Dedifferentiated amniotic fluid mesenchymal stem cell (primary cell): ENCODE results near the gene UPK3B.
"Not testable (repeated sequence)": the region's sequence is repeated elsewhere in the genome, so short reads cannot be mapped to it uniquely, and the experiment has no call there.

Experiments used
- DNase-seq: peaks from one replicate; pipeline ENCODE4 v3.0.0-alpha.2; 2016; ENCODE audit errors: extremely low spot score

UPK3B gene

DNA sequence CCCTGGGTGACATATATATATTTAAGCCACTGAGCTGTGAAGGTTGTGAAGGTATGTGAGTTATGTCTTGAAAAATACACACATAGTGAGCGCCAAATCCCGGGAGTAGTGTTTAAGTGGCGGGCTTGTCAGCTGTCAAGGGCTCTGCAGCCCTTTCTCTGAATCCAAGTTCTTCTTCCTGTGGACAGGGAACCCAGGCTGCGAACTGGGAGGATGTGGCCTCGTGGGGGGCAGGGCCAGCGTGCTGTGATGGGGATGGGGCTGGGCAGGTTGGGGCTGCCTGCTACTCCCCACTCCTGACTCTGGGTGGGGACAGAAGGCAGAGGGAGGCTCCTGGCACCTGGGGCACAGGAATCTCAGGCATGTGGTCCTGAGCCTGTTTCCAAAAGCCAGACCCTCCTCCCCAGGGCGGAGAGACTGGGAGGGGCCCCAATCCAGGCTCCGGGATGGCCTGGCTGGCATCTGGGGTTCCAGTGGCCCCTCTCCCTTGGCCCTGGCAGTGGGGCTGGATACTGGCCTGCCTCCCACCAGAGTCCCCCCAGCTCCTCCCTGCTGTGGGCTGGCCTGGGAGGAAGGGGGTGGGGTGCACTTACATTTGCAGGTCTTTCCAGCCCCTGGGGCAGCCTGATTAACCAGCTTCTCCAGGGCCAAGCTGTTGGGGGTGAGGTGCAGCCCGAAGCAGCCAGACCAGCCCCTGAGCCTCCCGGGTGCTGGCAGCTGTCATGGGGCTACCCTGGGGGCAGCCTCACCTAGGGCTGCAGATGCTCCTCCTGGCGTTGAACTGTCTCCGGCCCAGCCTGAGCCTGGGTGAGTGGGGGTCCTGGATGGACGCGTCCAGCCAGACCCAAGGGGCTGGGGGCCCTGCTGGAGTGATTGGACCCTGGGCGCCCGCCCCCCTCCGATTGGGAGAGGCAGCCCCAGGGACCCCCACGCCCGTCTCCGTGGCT, at the start of gene UPK3B:
TSS of gene UPK3B (plus strand) at position 622 of the 947 bp plus-strand sequence. CDS start at position 723, 101 bp downstream.
- no peak for DNase-seq

DNA sequence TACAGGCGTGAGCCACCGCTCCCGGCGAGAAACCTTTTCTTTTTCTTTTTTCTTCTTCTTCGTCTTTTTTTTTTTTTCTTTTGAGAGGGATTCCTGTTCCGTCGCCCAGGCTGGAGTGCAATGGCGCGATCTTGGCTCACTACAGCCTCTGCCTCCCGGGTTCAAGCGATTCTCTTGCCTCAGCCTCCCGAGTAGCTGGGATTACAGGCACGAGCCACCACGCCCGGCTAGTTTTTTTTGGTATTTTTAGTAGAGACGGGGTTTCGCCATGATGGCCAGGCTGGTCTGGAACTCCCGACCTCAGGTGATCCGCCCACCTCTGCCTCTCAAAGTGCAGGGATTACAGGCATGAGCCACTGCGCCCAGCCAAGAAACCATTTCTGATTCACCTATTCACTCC, 49.6 kb upstream of the UPK3B start:
- not testable (repeated sequence) for DNase-seq

DNA sequence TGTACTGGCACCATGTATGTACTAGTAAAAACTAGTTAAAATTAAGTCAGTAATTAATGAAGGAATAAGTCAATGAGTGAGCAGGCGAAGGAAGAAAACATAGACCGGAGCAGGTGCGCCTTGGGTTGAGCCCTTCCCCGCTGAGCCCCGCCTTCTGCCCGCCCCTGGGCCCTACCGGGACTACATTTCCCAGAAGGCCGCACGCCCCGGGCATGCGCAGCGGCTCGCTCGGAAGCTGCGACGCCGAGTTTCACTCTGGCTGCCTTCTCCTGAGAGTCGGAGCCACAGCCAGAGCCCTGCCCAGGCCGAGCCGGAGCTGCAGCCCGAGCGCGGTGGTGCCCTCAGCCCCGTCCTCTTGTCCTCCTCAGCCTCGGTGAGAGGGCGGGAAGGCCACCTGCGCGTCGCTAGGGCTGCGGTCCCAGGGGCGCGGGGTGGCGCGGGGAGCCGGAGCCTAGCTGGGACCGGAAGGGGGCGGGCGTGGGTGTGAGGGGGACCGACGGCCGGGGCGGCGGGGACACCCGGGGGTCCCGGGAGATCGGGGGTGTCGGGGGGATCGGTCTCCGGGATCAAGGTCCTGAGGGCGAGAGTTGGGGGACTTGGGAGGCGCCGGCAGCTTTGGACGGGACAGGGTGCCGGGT, 48.8 kb upstream of the UPK3B start, which contains the start of gene DTX2:
TSS of gene DTX2 (plus strand) at position 246 of the 638 bp plus-strand sequence. CDS start 18,801 bp downstream, outside the sequence.
- DNase-seq = not testable (repeated sequence)

DNA sequence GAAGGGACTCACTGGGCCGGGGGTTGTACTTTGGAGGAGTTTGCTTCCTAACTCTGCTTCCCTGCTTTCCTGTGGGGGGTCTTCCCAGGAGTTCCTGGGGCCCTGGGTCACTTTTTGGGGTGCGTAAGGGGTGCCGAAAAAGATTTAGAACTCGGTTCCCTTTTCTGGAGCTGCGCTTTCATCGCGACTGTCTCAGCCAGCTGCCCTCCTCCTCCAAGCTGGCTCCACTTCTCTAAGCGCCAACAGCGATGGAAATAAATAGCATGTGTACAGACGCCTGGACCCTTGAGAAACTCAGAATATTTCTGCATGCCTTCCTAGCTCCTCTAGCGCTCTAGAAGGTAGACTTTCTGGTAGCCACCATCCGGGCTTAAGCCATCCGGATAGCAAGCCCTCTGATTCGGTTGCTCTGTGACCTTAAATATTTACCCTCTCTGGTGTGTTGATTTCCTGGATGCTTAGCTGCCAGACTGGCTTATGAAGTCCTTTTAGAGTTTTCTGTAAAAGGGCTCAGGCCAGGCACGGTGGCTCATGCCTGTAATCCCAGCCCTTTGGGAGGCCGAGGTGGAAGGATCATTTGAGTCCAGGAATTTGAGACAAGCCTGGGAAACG, 48.0 kb upstream of the UPK3B start:
- DNase-seq = not testable (repeated sequence)

DNA sequence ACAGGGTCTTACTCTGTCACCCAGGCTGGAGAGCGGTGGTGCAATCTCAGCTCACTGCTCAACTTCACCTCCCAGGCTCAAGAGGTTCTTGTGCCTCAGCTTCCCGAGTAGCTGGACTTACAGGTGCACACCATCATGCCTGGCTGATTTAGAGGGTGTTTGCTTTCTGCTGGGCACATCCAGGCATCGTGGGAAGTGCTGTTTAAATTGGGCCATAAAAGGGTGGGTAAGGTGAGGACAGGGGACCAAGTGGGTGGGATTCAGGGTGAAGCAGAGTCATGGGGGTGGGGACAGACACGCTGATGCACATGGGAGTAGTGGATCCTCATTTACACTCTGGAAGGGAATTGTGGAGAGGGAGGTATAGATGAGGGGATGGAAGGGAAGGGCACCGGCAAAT, 45.4 kb upstream of the UPK3B start:
- DNase-seq = not testable (repeated sequence)

DNA sequence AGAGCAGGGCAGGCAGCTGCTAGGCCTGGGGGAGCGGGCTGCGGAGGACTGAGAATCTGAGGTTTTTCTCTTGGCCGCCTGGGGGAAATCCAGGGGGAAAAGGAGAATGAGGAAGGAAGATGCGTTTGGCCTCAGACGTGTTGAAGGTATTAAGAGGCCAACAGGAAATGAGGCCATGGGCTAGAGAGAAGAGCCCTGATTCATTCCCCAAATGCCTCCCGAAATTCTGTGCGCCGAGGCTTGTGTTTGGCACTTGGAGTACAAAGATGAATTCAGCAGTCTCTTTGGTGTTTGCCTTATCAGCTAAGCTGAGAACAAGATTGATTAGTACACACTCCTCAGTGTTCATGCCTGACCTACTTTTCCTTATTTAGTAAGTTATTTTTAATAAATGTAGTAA, 44.4 kb upstream of the UPK3B start:
- DNase-seq = not testable (repeated sequence)

DNA sequence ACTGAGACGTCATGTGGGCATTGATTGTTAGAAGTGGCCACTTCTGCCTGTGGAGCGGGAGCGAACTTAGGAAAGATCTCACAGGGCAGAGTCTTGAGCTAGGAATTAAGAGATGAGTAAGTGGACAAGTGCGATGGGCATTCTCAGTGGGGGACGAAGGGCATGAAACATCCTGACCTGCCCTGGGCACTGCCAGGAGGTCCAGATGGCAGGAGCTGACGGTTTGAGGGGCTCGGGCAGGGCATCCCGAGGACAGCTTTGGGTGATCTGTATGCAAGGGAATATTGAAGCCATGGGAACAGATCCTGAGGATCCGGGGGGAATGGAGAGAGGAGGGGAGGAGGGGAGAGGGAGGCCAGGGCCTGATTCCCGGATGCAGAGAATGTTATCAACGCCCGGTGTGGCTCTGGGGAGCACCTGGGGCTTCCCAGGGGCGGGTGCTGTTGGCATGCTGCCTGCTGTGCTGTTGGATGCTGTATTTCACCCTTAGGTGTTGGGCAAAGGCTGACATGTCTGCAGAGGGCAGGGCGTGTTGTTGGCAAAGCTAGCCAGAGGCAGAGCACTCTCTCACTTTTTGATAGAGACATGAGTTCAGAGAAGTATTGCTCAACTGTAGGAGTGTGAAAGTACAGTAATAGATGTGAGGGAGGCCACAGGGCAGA, 42.5 kb upstream of the UPK3B start:
- not testable (repeated sequence) for DNase-seq

DNA sequence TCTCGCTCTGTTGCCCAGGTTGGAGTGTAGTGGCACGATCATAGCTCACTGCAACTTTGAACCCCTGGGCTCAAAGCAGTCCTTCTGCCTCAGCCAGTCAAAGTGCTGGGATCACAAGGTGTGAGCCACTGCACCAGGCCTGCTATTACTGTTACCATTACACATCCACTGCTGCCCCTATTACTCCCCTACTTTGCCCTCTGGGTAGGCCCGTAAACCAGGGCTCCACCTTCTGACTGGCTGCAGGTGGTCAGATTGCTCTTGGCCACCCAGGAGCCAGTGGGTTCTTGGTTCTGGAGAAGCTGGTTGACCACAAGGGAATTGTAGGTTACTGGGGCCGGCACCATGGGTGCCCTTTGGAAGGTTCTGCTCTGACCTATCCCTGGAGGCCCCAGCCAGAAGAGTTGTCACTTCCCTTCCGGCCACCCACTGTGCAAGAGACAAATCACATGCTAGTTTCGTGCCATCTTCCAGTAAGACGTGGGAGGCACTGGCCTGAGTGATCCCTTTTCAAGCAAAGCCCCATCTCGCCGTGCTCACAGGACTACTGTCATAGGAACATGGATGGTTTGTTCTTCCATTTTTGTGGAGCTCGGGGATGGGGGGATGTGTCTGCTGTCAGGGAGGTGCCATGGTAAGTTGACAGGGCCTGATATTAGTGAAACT, 38.7 kb upstream of the UPK3B start:
- DNase-seq = not testable (repeated sequence)

DNA sequence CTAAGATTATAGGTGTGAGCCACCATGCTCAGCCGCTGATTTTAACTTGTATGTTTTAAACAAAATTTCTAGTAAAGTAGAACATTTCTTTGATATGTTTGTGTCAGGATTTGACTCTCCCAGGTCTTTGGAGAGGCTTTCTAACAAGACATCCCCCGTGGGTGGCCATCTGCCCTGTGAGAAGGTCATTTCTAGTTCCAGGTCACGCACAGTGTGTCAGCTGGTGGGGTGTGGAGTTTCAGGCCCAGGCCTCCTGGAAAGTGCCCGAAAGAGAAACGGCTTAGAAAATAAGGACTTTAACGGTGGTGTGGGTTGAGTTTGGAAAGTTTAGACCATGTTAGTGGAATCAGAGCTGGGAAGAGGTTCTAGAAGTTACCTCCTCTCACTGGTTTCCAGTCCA, 37.3 kb upstream of the UPK3B start:
- DNase-seq = not testable (repeated sequence)

DNA sequence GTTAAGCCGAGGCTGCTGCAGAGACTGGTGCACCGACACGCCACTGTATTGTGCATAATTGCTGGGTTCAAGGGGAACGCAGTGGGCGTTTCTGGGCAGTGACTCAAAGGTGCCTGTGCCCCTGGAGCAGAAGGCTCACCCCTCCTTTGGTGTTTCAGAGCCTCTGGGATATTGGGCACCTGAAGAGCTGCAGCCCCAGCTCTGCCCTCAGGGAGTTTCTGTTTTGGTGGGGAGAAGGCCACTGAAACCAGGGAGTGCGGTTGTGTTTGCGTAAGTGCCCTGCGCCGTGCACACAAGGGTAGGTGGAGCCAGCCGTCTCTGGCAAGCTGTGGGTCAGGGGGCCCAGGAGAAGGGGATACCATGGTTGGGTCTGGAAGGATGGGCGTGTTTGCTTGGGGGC, 34.1 kb upstream of the UPK3B start:
- not testable (repeated sequence) for DNase-seq

DNA sequence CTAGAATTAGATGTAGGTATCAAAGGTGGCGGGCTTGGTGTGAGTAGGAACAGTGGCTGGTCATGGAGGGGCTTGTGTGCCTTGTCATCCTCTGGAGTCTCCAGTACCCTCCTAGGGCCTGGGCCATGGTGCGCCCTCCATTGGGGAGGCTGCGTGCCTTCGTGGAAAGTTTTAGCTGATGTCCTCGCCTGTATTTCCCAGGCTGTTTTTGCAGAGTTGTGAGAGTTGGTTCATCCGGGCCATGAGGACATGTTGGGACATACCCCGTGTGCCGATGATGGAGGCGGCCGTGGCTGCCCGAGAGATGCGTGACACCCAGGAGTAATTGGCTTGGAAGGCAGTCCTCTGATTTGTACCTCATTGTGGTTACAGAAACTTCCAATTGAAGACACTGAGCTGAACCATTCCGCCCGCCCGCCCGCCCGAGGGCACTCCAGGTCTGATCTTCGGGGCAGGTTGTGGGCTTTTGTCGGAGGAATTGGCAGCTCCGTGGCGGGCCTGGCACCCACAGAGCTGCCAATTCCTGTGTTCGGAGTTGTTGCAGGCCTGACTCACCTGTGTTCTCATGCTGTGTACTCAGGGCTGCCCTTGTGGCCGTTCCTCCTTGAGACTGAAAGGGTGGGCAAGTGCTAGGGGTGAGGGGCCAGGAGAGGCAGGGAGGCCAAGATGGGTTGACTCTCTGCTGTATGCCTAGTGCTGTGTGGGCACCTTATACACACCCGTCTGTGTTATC, 33.4 kb upstream of the UPK3B start:
- DNase-seq = not testable (repeated sequence)

DNA sequence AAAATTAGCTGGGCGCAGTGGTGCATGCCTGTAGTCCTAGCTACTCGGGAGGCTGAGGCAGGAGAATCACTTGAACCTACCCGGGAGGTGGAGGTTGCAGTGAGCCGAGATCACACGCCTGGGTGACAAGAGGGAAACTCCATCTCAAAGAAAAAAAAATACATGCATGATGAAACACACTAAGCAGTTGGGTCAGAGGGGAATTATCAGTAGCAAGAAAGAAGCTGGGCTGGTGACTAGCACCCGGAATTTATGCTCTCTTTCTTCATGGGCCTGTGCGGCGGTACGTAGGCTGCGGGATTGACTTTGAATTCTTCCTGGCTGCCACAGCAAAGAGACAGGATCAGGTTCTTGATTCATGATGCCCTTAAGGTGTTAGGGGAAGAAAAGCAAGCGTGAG, 30.7 kb upstream of the UPK3B start:
- not testable (repeated sequence) for DNase-seq

DNA sequence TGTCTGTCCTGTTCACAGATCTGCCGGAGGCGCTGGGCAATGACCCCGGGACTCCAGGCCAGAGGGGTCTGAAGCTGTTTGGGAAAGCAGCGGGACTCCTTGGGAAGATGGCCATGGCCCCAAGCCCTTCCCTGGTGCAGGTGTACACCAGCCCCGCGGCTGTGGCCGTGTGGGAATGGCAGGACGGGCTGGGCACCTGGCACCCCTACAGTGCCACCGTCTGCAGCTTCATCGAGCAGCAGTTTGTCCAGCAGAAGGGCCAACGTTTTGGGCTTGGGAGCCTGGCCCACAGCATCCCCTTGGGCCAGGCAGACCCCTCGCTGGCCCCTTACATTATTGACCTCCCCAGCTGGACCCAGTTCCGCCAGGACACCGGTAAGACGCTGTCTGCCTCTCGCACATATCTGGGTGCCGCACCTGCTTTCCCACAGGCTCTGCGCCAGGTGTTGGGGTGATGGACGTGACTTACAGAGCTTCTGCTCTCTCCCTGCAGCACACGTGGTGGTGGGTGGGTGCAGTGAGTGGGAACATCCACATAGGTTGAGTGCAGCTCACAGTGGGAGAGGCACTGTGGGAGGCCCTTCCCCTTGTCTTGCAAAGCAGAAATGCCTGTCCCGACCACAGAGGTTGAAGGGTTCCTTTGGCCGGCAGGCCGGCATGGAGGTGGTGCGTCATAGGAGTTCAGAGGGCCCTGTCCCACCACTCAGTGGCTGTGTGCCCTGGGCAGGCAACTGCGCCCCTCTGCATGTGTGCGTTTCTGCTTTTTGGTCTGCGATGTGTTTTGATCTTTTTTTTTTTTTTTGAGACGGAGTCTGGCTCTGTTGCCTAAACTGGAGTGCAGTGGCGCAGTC, 29.7 kb upstream of the UPK3B start:
- not testable (repeated sequence) for DNase-seq

DNA sequence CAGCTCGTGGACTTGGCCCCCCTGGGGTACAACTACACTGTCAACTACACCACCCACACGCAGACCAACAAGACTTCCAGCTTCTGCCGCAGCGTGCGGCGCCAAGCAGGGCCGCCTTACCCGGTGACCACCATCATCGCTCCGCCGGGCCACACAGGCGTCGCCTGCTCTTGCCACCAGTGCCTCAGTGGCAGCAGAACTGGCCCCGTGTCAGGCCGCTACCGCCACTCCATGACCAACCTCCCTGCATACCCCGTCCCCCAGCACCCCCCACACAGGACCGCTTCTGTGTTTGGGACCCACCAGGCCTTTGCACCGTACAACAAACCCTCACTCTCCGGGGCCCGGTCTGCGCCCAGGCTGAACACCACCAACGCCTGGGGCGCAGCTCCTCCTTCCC, 27.7 kb upstream of the UPK3B start:
- not testable (repeated sequence) for DNase-seq

DNA sequence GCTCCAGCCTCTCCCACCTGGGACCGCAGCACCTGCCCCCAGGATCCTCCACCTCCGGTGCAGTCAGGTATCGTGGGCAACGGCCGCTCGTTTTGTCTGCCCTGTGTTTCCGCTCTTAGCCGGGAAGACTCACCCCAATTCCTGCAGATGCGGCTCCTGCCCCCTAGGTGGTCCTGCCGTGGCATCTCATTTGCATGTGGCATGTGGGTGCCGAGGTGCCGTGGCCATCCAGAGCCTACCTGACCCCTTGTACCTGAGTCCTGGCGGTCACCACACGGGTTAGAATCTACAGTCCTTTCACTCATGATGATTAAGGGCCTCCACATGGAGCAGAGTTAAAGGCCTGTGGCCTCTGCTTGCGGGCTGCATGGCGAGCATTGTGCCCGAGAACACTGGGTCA, 27.3 kb upstream of the UPK3B start:
- DNase-seq = not testable (repeated sequence)

DNA sequence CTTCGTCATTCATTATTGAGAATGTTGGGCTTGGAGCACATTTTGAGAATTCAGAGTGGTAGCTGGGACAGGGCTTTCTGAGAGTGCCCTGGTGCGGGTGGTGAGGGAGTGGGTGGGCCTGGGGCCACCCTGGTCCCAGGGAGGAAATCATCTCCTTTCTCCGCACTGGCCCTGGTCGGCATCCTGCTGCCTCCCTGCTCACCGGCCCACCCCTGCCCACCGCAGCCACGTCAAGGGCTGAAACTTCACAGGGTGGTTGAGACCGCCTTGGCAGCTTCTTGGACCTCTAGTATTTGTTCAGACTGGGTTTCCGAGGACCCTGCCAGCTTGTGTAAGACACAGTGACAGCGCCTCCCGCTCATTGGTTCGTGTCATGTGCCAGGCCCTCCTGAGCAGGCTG, 25.9 kb upstream of the UPK3B start:
- not testable (repeated sequence) for DNase-seq

DNA sequence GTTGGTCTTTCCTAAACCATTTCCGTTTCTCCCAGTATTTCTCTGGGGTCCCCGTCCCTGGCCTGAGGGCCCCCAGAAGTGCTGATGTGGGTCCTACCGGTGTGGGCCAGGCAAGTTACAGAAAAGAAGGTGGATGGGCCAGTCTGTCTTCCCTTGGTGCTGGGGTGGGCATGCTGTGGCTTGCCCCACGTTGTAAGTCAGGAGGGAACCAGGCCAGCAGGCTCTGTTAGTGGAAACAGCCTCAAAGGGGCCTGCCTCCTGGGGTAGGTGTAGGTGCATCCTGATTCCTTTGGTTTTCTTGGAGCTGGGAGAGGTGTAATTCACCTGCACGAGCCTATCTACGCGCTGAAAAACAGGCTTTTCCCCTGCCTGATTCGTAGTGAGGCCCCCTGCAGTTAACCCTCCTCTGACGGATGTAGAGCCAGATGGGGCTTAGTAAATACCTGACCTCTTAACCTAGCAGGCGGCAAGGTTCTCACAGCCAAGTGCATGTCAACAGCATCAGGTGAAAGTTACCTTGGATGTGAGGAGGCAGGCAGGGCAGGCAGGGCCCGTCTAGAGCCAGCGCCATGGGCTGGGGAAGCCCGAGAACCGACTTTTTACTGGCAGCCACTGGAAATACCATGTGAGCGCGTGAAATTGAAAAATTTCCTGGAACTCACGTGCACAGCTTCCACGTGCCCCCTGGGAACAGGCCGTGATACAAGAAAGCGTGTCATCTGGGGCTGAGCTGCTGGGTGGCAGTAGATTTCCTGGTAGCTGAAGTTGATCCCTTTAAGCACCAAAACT, 24.3 kb upstream of the UPK3B start:
- not testable (repeated sequence) for DNase-seq

DNA sequence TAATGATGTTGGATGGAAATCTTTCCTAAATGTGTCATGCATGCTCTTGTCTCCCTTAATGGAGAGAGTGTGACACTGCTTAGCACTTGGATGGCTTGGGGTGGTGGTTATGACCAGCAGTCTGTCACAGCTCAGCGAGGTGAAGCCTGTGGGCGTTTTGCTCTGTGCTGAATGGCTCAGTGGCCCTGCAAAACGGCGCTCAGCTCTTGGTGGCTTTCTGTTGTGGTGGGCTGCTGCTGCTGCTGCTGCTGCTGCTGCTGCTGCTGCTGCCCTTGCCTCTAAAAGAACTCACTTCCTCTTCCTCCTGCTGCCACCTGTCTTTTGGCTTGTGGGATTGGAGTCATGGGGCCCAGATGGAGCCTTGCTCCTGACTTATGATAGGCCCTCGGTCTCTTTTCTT, 23.7 kb upstream of the UPK3B start:
- DNase-seq = not testable (repeated sequence)

DNA sequence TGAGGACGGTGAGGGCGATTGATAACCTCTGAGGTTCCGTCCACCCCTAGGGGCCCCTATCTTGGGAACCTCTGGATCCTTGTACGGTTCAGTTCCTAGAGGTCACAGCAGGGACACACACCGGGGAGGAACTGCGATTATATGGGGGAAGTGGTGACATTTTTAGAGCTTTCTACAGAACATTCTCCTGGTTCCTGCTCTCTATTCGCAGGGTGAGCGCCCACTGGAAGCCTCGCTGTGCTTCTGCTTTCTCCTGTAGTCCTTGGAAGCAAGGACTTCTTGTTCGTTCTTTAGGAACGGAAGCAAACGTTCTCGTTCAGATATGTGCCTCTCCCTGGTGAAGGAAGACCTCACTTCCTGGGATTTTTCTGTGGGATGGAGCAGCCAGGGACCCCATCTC, 22.4 kb upstream of the UPK3B start:
- DNase-seq = not testable (repeated sequence)
